KMS-11 (cell line): Measurements from ENCODE around the gene USP11.

Experiments used
- H2AFZ ChIP-seq: fragments of 200-600 bp; sonication (generic); 2 replicates; pipeline ENCODE4 v1.6.1; 2016; ENCODE audit warnings: antibody characterized with exemption, mixed run types, low read depth
- H3K27ac ChIP-seq: fragments of 200-600 bp; sonication (generic); 2 replicates; pipeline ENCODE4 v1.6.1; 2016; ENCODE audit warnings: mild to moderate bottlenecking, mixed run types
- H3K27me3 ChIP-seq: fragments of 200-600 bp; sonication (generic); 2 replicates; pipeline ENCODE4 v1.6.1; 2017; ENCODE audit warnings: mild to moderate bottlenecking, low read depth, mixed run types, moderate library complexity; ENCODE audit not compliant: insufficient read depth
- H3K36me3 ChIP-seq: fragments of 200-600 bp; sonication (generic); 2 replicates; pipeline ENCODE4 v1.6.1; 2017; ENCODE audit warnings: mild to moderate bottlenecking, mixed run types; ENCODE audit not compliant: insufficient read depth
- H3K4me1 ChIP-seq: fragments of 200-600 bp; sonication (generic); 2 replicates; pipeline ENCODE4 v1.6.1; 2016; ENCODE audit warnings: mild to moderate bottlenecking, low read depth, mixed run types; ENCODE audit not compliant: poor library complexity, severe bottlenecking
- H3K4me2 ChIP-seq: fragments of 200-600 bp; sonication (generic); 2 replicates; pipeline ENCODE4 v1.7.0; 2016; ENCODE audit warnings: mild to moderate bottlenecking, mixed run types
- H3K4me3 ChIP-seq: fragments of 200-600 bp; sonication (generic); IDR thresholded peaks from 2 replicates; pipeline ENCODE4 v1.6.1; 2017; ENCODE audit warnings: low read depth, low read length, mixed read lengths; ENCODE audit not compliant: insufficient read depth
- H3K79me2 ChIP-seq: fragments of 200-600 bp; sonication (generic); 2 replicates; pipeline ENCODE4 v1.6.1; 2016; ENCODE audit warnings: low read depth, mixed run types; ENCODE audit not compliant: insufficient read depth
- H3K9ac ChIP-seq: fragments of 200-600 bp; sonication (generic); 2 replicates; pipeline ENCODE4 v1.6.1; 2016; ENCODE audit warnings: mild to moderate bottlenecking, mixed run types
- H4K20me1 ChIP-seq: fragments of 200-600 bp; sonication (generic); 2 replicates; pipeline ENCODE4 v1.6.1; 2016; ENCODE audit warnings: mild to moderate bottlenecking, mixed run types; ENCODE audit not compliant: insufficient read depth
- TF ChIP-seq, protein P1 (sequence below): fragments of 200-600 bp; sonication (generic); conservative IDR thresholded peaks from 2 replicates; pipeline ENCODE4 v1.6.1; 2017; ENCODE audit warnings: low read depth, mild to moderate bottlenecking, antibody characterized with exemption, low read length, moderate library complexity, mixed read lengths

Gene USP11

DNA sequence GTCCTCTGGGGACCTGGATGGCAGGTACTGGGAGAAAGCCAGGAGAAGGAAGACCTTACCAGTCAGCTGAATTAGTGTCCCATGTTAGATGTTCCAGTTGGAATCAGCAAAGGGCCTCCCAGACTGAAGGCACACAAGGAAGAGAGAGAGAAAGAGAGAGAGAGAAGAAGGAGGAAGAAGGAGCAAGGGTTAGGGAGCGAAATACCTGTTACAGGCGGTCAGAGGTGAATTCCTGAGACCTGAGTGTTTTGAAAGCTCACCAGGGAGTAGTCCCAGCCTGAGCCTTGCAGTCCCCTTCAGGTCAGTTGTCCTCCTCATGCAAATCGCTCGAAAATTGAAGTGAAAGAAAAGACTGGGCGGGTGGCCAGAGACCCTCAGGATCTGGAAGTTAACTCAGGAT is 60.3 kb downstream of the USP11 start:
- H2AFZ ChIP-seq, result no peak overlapping the region
- no peak overlapping the region for H3K4me3 ChIP-seq
- H3K27ac ChIP-seq, result no peak overlapping the region
- no peaks in the 10 kb centered on the region for H3K79me2 ChIP-seq
- no peaks in the 10 kb centered on the region for H4K20me1 ChIP-seq
- H3K4me2 ChIP-seq, result no peak overlapping the region
- no peak overlapping the region for H3K9ac ChIP-seq
- no peaks in the 10 kb centered on the region for H3K27me3 ChIP-seq
- H3K4me1 ChIP-seq, result no peaks in the 10 kb centered on the region
- H3K36me3 ChIP-seq, result no peaks in the 10 kb centered on the region
- TF ChIP-seq, protein P1, sequence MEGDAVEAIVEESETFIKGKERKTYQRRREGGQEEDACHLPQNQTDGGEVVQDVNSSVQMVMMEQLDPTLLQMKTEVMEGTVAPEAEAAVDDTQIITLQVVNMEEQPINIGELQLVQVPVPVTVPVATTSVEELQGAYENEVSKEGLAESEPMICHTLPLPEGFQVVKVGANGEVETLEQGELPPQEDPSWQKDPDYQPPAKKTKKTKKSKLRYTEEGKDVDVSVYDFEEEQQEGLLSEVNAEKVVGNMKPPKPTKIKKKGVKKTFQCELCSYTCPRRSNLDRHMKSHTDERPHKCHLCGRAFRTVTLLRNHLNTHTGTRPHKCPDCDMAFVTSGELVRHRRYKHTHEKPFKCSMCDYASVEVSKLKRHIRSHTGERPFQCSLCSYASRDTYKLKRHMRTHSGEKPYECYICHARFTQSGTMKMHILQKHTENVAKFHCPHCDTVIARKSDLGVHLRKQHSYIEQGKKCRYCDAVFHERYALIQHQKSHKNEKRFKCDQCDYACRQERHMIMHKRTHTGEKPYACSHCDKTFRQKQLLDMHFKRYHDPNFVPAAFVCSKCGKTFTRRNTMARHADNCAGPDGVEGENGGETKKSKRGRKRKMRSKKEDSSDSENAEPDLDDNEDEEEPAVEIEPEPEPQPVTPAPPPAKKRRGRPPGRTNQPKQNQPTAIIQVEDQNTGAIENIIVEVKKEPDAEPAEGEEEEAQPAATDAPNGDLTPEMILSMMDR, result no peak

DNA sequence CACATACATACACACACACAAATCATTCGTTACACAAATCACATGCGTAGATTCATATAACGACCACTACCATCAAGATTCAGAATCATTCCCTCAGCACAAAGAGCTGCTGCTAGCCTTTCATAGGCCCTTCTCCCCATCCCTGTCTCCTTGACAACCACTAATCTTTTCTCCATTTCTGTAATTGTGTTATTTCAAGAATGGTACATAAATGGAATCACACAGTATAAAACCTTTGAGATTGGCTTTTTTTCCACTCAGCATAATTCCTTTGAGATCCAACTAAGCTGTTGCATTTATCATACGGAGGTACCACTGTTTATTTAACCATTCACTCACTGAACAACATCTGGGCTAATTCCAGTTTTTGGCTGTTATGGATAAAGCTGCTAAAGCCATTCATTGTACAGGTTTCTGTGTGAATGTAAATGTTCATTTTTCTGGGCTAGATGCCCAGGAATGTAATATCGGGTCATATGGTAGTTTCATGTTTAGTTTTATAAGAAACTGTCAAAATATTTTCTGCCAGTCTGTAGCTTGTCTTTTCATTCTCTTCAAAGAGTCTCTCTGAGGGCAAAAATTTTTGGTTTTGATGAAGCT is 64.1 kb downstream of the USP11 start:
- H2AFZ ChIP-seq, result no peak overlapping the region

DNA sequence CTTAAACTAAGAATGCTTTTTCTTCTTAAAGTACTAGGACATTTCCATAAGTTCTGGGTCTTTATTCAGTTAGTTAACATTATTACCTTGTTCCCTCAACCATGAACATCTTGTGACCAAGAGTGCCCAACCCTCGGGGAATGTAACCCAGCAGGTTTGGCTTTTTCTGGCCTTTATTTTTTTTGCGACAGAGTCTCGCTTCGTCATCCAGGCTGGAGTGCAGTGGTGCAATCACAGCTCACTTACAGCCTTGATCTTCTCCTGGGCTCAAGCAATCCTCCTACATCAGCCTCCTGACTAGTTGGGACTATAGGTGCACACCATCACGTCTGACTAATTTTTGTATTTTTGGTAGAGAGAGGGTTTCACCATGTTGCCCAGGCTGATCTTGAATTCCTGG is 65.1 kb downstream of the USP11 start:
- Histone ChIP-seq H3K4me2 (no peak overlapping the region), H3K27ac (no peak overlapping the region), H3K36me3 (no peaks in the 10 kb centered on the region), H3K79me2 (no peaks in the 10 kb centered on the region), H3K4me3 (no peak overlapping the region), H3K9ac (no peak overlapping the region), H2AFZ (no peak overlapping the region), H4K20me1 (no peaks in the 10 kb centered on the region), H3K27me3 (no peaks in the 10 kb centered on the region), H3K4me1 (no peaks in the 10 kb centered on the region)
- TF ChIP-seq, protein P1, result no peak

More for the DNA sequence above, 64.1 kb downstream of the USP11 start:
- Histone ChIP-seq H3K9ac (no peak overlapping the region), H3K4me1 (no peaks in the 10 kb centered on the region), H3K36me3 (no peaks in the 10 kb centered on the region), H3K27ac (no peak overlapping the region), H3K79me2 (no peaks in the 10 kb centered on the region), H3K27me3 (no peaks in the 10 kb centered on the region), H3K4me2 (no peak overlapping the region), H3K4me3 (no peak overlapping the region), H4K20me1 (no peaks in the 10 kb centered on the region)
- TF ChIP-seq, protein P1, result no peak
